ENCODE measurements around the gene SUSD5. TPM values are rescaled to one million over a fixed set of nuclear protein-coding genes. Genes with fewer than 3 reads are reported as not detected.

SUSD5 gene
- total and polyA plus RNA-seq, 2 of the 4 experiments (the other 2 are of a cell fraction): 1.4 to 2.9 TPM

DNA sequence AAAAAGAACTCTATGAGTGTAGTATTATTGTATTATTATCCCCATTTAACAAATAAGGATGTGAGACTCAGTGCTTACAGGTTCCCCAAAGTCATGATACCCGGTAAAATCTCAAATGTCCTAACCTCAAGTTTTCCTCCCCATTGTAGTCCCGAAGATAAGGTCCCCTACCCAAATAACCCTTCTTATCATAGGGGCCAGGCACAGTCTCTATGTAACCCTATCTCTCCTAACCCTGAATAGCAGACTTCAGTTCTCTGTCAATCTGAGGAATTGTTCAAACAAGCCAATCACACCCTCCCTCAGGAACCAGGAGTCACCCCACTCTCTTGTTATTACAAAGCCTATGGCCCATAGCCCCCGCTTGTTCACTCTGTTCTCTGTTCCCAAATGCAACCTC is 10.5 kb upstream of the SUSD5 start:
- ATAC-seq (ENCODE audit: low read depth) (no peak), DNase-seq (no peak)
- 80% methylated on average over 1 of the region's 3 CpGs; no CpG with 5 or more reads in 1 of the 2 experiments for WGBS, 2 experiments (ENCODE audit: extremely low coverage in 2 of 2, insufficient read length in 1 of 2)
- Histone ChIP-seq H3K14ac (replicated peaks; ENCODE audit: low read depth, low read length) (no peak overlapping the region), H3K9me3 (ENCODE audit: control insufficient read depth, insufficient read depth, low read length) (no peaks in the 10 kb centered on the region), H2BK15ac (ENCODE audit: low read depth, low read length) (no peak overlapping the region), H2AK9ac (replicated peaks; ENCODE audit: low read depth, low read length, poor library complexity) (no peak overlapping the region), H3K18ac (ENCODE audit: low read depth, low read length) (no peak overlapping the region), H2BK20ac (ENCODE audit: low read depth, low read length) (no peak overlapping the region), H4K20me1 (ENCODE audit: insufficient read depth, low read length) (no peaks in the 10 kb centered on the region), H2BK120ac (ENCODE audit: low read depth, low read length) (no peak overlapping the region), H2BK5ac (ENCODE audit: low read depth, low read length, poor library complexity, severe bottlenecking) (no peak overlapping the region), H3K79me1 (ENCODE audit: low read depth in 1 of 2, low read length in 2 of 2) (no peaks in the 10 kb centered on the region), H3K23ac (ENCODE audit: low read depth, low read length) (no peak overlapping the region), H3K9ac (ENCODE audit: low read depth, low read length) (no peak overlapping the region), H3K27ac (ENCODE audit: insufficient read depth, low read length) (no peak overlapping the region), H3K36me3 (ENCODE audit: control insufficient read depth, insufficient read depth, low read length) (no peaks in the 10 kb centered on the region), H3K4me1 (ENCODE audit: control insufficient read depth, insufficient read depth, low read length) (no peaks in the 10 kb centered on the region), H4K5ac (ENCODE audit: low read depth, low read length) (no peak overlapping the region), H3K27me3 (ENCODE audit: control insufficient read depth, insufficient read depth, low read length) (peaks cover 19% of the 10 kb centered on the region), H3K4me2 (ENCODE audit: low read depth, low read length) (no peak overlapping the region), H4K91ac (ENCODE audit: insufficient read depth, low read depth, low read length) (no peak overlapping the region), H3K4ac (ENCODE audit: low read depth, low read length) (no peak overlapping the region), H4K8ac (ENCODE audit: low read depth in 2 of 2, low read length in 2 of 2) (no peak overlapping the region), H3K56ac (ENCODE audit: extremely low read depth, insufficient read depth, low read length) (no peak overlapping the region), H2AFZ (replicated peaks; ENCODE audit: low read length, poor library complexity) (no peak overlapping the region), H3K4me3 (ENCODE audit: insufficient read depth, low read depth, low read length) (no peak overlapping the region), H2AK5ac (ENCODE audit: low read depth, low read length) (no peak overlapping the region), H3K9me1 (ENCODE audit: insufficient read depth, low read length) (no peaks in the 10 kb centered on the region)
- in situ Hi-C loops (cut with MboI; ENCODE audit: low sequenced_read_pairs): no loop called here
- ChIA-PET POLR2A (ENCODE audit: unreplicated experiment) (no interaction called here), CTCF (no interaction called here)
- dilution Hi-C loops (cut with HindIII; ENCODE audit: low sequenced_read_pairs, unreplicated experiment): no loop called here
- TF ChIP-seq RCOR1 (IDR thresholded peaks at IDR 0.05; ENCODE audit: insufficient replicate concordance, low read length) (no peak), BHLHE40 (IDR thresholded peaks at IDR 0.05; ENCODE audit: low read depth, low read length) (no peak), FOS (IDR thresholded peaks at IDR 0.05; ENCODE audit: low read depth, low read length) (no peak), MXI1 (IDR thresholded peaks at IDR 0.05; ENCODE audit: borderline replicate concordance, low read depth, low read length) (no peak), CEBPB (IDR thresholded peaks at IDR 0.05; ENCODE audit: low read depth, low read length) (no peak), POLR2A (IDR thresholded peaks at IDR 0.05; ENCODE audit: low read depth, low read length) (no peak), RAD21 (IDR thresholded peaks at IDR 0.05; ENCODE audit: low read length) (no peak), CHD1 (IDR thresholded peaks at IDR 0.05; ENCODE audit: low read depth, low read length) (no peak), NFE2L2 (IDR thresholded peaks at IDR 0.05; ENCODE audit: low read depth, low read length) (no peak), MAFK (IDR thresholded peaks at IDR 0.05; ENCODE audit: low read depth, low read length) (no peak), SMC3 (IDR thresholded peaks at IDR 0.05; ENCODE audit: low read depth, low read length) (no peak), MAZ (IDR thresholded peaks at IDR 0.05; ENCODE audit: borderline replicate concordance, low read depth, low read length) (no peak), RFX5 (IDR thresholded peaks at IDR 0.05; ENCODE audit: low read depth, low read length) (no peak)
- TF ChIP-seq, protein P1, sequence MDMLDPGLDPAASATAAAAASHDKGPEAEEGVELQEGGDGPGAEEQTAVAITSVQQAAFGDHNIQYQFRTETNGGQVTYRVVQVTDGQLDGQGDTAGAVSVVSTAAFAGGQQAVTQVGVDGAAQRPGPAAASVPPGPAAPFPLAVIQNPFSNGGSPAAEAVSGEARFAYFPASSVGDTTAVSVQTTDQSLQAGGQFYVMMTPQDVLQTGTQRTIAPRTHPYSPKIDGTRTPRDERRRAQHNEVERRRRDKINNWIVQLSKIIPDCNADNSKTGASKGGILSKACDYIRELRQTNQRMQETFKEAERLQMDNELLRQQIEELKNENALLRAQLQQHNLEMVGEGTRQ (IDR thresholded peaks at IDR 0.05; ENCODE audit: low read depth, low read length): no peak
- TF ChIP-seq, protein P2, sequence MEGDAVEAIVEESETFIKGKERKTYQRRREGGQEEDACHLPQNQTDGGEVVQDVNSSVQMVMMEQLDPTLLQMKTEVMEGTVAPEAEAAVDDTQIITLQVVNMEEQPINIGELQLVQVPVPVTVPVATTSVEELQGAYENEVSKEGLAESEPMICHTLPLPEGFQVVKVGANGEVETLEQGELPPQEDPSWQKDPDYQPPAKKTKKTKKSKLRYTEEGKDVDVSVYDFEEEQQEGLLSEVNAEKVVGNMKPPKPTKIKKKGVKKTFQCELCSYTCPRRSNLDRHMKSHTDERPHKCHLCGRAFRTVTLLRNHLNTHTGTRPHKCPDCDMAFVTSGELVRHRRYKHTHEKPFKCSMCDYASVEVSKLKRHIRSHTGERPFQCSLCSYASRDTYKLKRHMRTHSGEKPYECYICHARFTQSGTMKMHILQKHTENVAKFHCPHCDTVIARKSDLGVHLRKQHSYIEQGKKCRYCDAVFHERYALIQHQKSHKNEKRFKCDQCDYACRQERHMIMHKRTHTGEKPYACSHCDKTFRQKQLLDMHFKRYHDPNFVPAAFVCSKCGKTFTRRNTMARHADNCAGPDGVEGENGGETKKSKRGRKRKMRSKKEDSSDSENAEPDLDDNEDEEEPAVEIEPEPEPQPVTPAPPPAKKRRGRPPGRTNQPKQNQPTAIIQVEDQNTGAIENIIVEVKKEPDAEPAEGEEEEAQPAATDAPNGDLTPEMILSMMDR (conservative IDR thresholded peaks at IDR 0.05; ENCODE audit: low read depth, low read length): no peak
- TF ChIP-seq, protein P3, sequence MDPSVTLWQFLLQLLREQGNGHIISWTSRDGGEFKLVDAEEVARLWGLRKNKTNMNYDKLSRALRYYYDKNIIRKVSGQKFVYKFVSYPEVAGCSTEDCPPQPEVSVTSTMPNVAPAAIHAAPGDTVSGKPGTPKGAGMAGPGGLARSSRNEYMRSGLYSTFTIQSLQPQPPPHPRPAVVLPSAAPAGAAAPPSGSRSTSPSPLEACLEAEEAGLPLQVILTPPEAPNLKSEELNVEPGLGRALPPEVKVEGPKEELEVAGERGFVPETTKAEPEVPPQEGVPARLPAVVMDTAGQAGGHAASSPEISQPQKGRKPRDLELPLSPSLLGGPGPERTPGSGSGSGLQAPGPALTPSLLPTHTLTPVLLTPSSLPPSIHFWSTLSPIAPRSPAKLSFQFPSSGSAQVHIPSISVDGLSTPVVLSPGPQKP (IDR thresholded peaks at IDR 0.05; ENCODE audit: borderline replicate concordance, low read depth, low read length): no peak
- BruUV-seq (replicated peaks): no TSS peak
- intact Hi-C loops (cut with micrococcal nuclease): no loop called here

Measured in IMR-90 (cell line).